Skeletal muscle tissue (tissue), 4 donors: ENCODE data around the gene PSMA7. TPM values are rescaled to one million over a fixed set of nuclear protein-coding genes. Genes with fewer than 3 reads are reported as not detected.
"Not testable (repeated sequence)": the region's sequence is repeated elsewhere in the genome, so short reads cannot be mapped to it uniquely, and the experiment has no call there.

Experiments
- H3K27ac ChIP-seq: one replicate; pipeline ENCODE4 v1.7.0; 2013; ENCODE audit warnings: mild to moderate bottlenecking, low read depth, low read length, inconsistent platforms
- H3K27me3 ChIP-seq, 3 donors: one replicate each; pipeline ENCODE4 v1.7.0; 2013; ENCODE audit warnings: low read length in 3 of 3; ENCODE audit not compliant: control insufficient read depth in 3 of 3, insufficient read depth in 3 of 3
- H3K36me3 ChIP-seq, 3 donors: one replicate each; pipeline ENCODE4 v1.7.0; 2013; ENCODE audit warnings: low read length in 3 of 3; ENCODE audit not compliant: control insufficient read depth in 3 of 3, insufficient read depth in 3 of 3
- H3K4me1 ChIP-seq, 3 donors: one replicate each; pipeline ENCODE4 v1.7.0; 2013; ENCODE audit warnings: low read length in 3 of 3, mild to moderate bottlenecking in 3 of 3; ENCODE audit not compliant: control insufficient read depth in 3 of 3, insufficient read depth in 3 of 3
- H3K4me3 ChIP-seq, 3 donors: one replicate each; pipeline ENCODE4 v1.7.0; 2013; ENCODE audit warnings: low read length in 3 of 3
- H3K9ac ChIP-seq, 3 donors: one replicate each; pipeline ENCODE4 v1.7.0; 2013; ENCODE audit warnings: low read length in 3 of 3, mild to moderate bottlenecking in 3 of 3, moderate library complexity in 2 of 3, low read depth in 1 of 3
- H3K9me3 ChIP-seq, 3 donors: one replicate each; pipeline ENCODE4 v1.7.0; 2013; ENCODE audit warnings: low read length in 3 of 3; ENCODE audit not compliant: control insufficient read depth in 3 of 3
- total RNA-seq: library from RNA; depleted of rRNA; stranded (reverse); fragments of >200 nt; gene quantifications from one replicate; pipeline ENCODE4 v1.2.3, GENCODE V29; 2014
- donor health status: Osteomylitis.

PSMA7 gene
- total RNA-seq, 1 donor from 2014 or later: 121 TPM

GRCh38 chr20:62156592-62157386 lies 13.6 kb upstream of the PSMA7 start:
- no peaks in the 10 kb centered on the region for H3K27me3 ChIP-seq
- H3K36me3 ChIP-seq: peaks cover 15 to 24% (median 17%) of the 10 kb centered on the region in 3 donors
- no peaks in the 10 kb centered on the region for H3K9me3 ChIP-seq
- H3K4me1 ChIP-seq: peaks cover 11 to 29% (median 18%) of the 10 kb centered on the region in 3 donors
- H3K27ac ChIP-seq: no peak overlapping the region
- peak overlapping the region in 2 of 3 donors; percentile 33 to 66 for H3K9ac ChIP-seq
- no peak overlapping the region for H3K4me3 ChIP-seq

GRCh38 chr20:62156254-62156556 lies 13.0 kb upstream of the PSMA7 start:
- H3K27ac ChIP-seq: no peak overlapping the region
- peaks cover 11 to 22% (median 12%) of the 10 kb centered on the region in 3 donors for H3K36me3 ChIP-seq
- no peaks in the 10 kb centered on the region for H3K27me3 ChIP-seq
- peaks cover 11 to 29% (median 20%) of the 10 kb centered on the region in 3 donors for H3K4me1 ChIP-seq
- H3K4me3 ChIP-seq: no peak overlapping the region
- H3K9me3 ChIP-seq: no peaks in the 10 kb centered on the region
- peak overlapping the region in 2 of 3 donors; percentile 33 to 66 for H3K9ac ChIP-seq

- Histone ChIP-seq H3K27me3 (no peaks in the 10 kb centered on the region), H3K36me3 (peaks cover 6 to 16% (median 8%) of the 10 kb centered on the region in 3 donors), H3K9me3 (no peaks in the 10 kb centered on the region), H3K4me1 (peaks cover 11 to 26% (median 26%) of the 10 kb centered on the region in 3 donors), H3K9ac (no peak overlapping the region), H3K4me3 (no peak overlapping the region), H3K27ac (no peak overlapping the region)
These were observed 12.4 kb upstream of the PSMA7 start for GRCh38 chr20:62155428-62156253.

- H3K4me1 ChIP-seq: peaks cover 8 to 38% (median 26%) of the 10 kb centered on the region in 3 donors
- H3K27me3 ChIP-seq: no peaks in the 10 kb centered on the region
- H3K27ac ChIP-seq: no peak overlapping the region
- no peak overlapping the region for H3K4me3 ChIP-seq
- H3K9me3 ChIP-seq: no peaks in the 10 kb centered on the region
- peaks cover 3 to 10% (median 5%) of the 10 kb centered on the region in 3 donors for H3K36me3 ChIP-seq
- H3K9ac ChIP-seq: no peak overlapping the region
These were observed 8.7 kb upstream of the PSMA7 start for GRCh38 chr20:62151835-62152364.

- no peaks in the 10 kb centered on the region for H3K27me3 ChIP-seq
- peaks cover 5 to 34% (median 22%) of the 10 kb centered on the region in 3 donors for H3K4me1 ChIP-seq
- H3K36me3 ChIP-seq: peaks cover 3 to 10% (median 6%) of the 10 kb centered on the region in 3 donors
- peak overlapping the region in 1 of 3 donors; percentile 40 for H3K9ac ChIP-seq
- H3K9me3 ChIP-seq: no peaks in the 10 kb centered on the region
- H3K4me3 ChIP-seq: no peak overlapping the region
- H3K27ac ChIP-seq: no peak overlapping the region
These were observed 8.0 kb upstream of the PSMA7 start for GRCh38 chr20:62151225-62151624.

DNA sequence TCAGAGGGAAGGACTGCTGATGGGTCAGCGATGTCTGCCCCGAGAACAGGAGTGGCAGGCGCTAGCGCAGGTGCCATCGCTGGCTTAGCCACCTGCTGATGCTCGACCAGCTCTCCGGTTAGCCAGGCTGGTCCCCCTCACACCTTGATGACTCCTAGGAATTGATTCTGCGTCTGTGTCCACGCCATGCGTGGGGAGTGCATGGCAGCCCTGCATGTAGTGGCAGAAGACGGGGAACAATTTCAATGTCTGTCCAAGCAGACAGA lies 7.0 kb upstream of the PSMA7 start:
- no peak overlapping the region for H3K4me3 ChIP-seq
- no peak overlapping the region for H3K27ac ChIP-seq
- peaks cover 9 to 42% (median 31%) of the 10 kb centered on the region in 3 donors for H3K4me1 ChIP-seq
- H3K27me3 ChIP-seq: no peaks in the 10 kb centered on the region
- H3K9me3 ChIP-seq: no peaks in the 10 kb centered on the region
- peaks cover 3 to 15% (median 10%) of the 10 kb centered on the region in 3 donors for H3K36me3 ChIP-seq
- H3K9ac ChIP-seq: peak overlapping the region in 1 of 3 donors; percentile 21

GRCh38 chr20:62149532-62150309 lies 6.5 kb upstream of the PSMA7 start:
- Histone ChIP-seq H3K4me1 (peaks cover 14 to 47% (median 37%) of the 10 kb centered on the region in 3 donors), H3K9me3 (no peaks in the 10 kb centered on the region), H3K36me3 (peaks cover 3 to 15% (median 8%) of the 10 kb centered on the region in 3 donors), H3K4me3 (no peak overlapping the region), H3K27ac (no peak overlapping the region), H3K27me3 (no peaks in the 10 kb centered on the region), H3K9ac (peak overlapping the region in 1 of 3 donors; percentile 21)

GRCh38 chr20:62148908-62149314 lies 5.7 kb upstream of the PSMA7 start:
- peaks cover 21 to 50% (median 40%) of the 10 kb centered on the region in 3 donors for H3K4me1 ChIP-seq
- H3K27ac ChIP-seq: no peak overlapping the region
- peak overlapping the region in 1 of 3 donors; percentile 25 for H3K9ac ChIP-seq
- no peaks in the 10 kb centered on the region for H3K27me3 ChIP-seq
- H3K4me3 ChIP-seq: no peak overlapping the region
- peaks cover 0 to 15% (median 2%) of the 10 kb centered on the region in 3 donors for H3K36me3 ChIP-seq
- H3K9me3 ChIP-seq: no peaks in the 10 kb centered on the region

- Histone ChIP-seq H3K36me3 (peaks cover 0 to 15% (median 2%) of the 10 kb centered on the region in 3 donors), H3K4me1 (peaks cover 21 to 50% (median 40%) of the 10 kb centered on the region in 3 donors)
- H3K4me3 ChIP-seq, H3K27ac ChIP-seq, H3K9ac ChIP-seq, H3K27me3 ChIP-seq, H3K9me3 ChIP-seq: not testable (repeated sequence)
These were observed 5.2 kb upstream of the PSMA7 start for GRCh38 chr20:62148383-62148782.
